NCI-H2107 (cell line): ENCODE measurements around the gene SLC16A10.
"Not testable (repeated sequence)": the region's sequence is repeated elsewhere in the genome, so short reads cannot be mapped to it uniquely, and the experiment has no call there.

ENCODE experiments used
- DNase-seq: peaks from one replicate; lab custom pipeline; 2025; lab: John Stamatoyannopoulos, UW

The SLC16A10 gene

DNA sequence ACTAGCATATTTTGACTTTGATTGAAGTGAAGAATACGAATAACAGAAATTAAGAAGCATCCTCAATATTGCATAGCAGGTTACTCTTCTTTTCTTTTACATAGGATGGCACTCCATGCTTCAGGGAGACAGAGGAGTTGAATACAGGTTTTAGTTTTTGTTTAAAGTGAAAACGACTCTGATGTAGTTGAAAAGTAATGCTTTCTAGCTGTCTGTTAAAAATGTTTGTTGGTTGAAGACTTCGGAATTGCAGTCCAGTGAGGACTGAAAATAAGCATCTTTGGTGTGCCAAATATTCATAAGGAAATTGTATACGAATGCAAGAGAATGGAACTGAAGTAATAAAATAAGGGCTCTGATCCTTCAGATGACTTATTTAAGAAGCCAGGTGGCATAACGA is 618 bp upstream of the SLC16A10 start:
- no peak for DNase-seq

DNA sequence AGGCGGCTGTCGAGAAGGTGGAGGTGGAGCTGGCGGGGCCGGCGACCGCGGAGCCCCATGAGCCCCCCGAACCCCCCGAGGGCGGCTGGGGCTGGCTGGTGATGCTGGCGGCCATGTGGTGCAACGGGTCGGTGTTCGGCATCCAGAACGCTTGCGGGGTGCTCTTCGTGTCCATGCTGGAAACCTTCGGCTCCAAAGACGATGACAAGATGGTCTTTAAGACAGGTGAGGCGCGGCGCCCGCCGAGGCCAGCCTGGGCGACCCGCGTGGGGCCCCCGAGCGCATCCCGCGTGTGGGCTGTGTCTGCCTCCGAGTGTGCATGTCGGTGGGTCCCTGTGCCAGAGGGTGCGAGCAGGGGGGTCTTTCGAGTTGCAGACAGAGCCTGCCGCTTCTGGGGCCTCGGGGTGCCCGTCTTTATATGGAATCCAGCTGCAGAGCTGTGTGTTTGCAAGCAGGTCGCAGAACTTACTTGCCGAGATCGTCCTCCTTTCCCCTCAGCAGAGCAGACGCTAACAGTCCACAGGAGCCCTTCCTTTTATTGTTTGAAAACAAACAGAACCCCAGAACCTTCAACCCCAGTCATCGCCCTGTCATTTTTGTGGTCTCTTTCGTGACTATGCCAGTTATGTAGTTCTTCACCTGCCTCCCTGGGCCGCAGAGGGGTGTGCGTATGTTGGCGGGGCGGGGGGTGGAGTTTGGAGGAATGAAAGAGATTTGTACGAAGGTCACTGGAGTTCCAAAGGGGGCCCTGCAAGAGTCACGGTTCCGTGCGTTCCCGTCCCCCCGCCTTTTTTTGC is 766 bp downstream of the SLC16A10 start:
- no peak for DNase-seq

DNA sequence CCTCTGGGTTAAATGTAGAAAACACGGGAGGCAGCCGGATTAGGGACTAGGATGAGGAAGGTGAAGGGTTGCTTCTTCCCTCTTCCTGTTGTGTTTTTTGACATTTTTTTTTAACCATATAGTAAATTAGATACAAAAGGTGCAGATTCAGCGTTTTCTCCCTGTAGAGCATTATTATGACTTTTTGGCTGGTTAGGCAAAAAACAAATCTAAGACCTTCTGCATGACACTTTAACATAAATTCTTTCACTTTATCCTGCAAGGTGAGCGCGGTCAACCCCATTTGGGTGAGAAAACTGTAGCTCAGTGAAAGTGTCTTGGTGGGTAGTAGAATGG is 1.3 kb downstream of the SLC16A10 start:
- no peak for DNase-seq

DNA sequence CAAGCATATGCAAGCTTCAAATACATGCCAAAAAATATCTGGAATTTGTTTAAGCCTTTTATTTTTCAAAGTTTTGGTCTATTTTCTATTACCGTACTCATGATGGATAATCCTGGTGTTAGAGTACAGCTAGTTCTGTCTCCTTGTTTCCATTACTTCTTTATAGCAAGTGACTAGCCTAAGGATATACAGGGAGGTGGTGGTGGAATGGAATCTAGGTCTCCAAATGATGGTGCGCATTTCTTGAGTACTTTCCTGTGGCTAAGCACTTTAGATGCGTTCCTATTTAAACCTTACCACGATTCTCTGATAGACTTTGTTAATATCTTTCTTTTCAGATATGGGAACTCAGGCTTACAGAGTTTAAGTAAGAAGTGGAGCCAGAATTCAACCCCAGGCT is 3.5 kb downstream of the SLC16A10 start:
- no peak for DNase-seq

DNA sequence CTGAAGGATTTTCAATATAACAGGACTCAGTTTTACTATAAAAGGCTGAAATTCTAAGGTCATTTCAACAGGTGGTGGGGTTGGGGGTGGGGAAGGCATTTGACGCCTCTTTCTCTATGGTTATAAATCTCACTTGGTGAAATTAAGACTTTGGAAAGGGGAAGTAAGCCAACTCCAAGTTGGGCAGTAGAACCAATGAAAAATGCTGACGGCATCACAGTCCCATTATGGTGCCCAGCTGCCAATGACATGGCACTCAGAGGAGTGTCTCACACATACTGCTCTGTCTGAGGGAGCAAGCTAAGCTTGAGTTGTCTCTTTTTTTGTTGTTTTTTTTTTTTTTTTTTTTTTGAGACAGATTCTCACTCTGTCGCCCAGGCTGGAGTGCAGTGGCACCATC is 4.7 kb downstream of the SLC16A10 start:
- DNase-seq = no peak

DNA sequence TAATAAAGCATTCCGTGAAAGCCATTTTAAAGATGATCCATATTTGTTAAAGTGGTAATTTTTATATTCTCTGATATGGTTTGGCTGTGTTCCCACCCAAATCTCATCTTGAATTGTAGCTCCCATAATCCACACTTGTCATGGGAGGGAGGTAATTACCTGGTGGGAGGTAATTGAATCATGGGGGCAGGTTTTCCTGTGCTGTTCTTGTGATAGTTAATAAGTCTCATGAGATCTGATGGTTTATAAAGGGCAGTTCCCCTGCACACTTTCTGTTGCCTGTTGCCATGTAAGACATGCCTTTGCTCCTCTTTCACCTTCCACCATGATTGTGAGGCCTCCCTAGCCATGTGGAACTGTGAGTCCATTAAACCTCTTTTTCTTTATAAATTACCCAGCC is 8.2 kb downstream of the SLC16A10 start:
- not testable (repeated sequence) for DNase-seq

DNA sequence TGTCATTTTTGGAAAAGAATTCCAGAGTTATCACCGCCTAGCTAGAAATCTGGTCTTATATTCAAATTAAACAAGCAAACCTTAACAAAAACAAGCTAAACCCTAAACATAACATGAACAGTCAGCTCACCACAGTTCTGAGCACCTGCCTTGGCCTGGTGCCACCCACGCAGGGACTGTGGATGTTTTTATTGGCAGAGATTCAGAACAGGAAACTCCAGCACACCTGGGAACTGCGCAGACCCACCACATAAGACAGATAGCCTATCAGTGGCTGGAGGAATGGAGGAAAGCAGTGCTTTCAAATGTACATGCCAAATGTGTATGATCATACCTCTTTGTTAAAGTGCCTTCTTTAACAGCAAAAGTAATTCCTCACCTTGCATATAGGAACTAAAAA is 8.9 kb downstream of the SLC16A10 start:
- DNase-seq = peak; percentile 56

DNA sequence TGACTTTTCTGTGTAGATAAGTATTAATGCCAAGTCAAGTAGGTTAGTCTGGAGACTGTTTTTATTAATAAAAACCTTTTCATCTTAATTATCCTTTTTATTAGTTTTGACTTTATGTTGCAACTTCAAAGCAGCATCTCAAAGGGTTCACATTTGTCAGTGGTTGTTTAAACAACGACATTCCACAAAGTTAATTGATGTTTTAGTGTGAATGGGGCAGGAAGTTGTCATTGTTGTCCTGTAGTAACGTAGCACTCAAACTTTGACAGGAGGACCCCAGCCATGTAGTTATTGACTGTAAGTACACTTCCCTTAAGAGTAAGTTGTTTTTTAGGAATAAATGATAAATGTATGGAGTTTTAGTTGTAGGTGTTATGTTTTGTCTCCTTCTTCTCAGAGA is 11.3 kb downstream of the SLC16A10 start:
- no peak for DNase-seq

DNA sequence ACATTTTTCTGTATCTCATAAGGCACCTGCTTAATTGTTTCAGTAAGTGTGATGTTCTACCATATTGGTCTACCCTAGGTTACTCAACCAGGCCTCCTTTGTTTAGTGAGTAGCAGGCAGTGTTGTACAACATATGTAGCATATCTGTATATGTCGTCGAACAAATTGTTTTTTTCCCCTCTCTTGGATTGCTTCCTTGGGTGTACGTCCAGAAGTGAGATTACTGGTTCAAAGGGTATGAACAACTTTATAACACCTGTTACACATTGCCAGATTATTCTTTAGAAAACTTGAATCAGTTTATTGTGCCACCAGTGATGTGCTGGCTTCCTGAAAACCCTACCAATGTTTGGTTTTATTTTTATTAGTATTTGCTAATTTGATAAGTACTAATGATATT is 14.7 kb downstream of the SLC16A10 start:
- DNase-seq = no peak

DNA sequence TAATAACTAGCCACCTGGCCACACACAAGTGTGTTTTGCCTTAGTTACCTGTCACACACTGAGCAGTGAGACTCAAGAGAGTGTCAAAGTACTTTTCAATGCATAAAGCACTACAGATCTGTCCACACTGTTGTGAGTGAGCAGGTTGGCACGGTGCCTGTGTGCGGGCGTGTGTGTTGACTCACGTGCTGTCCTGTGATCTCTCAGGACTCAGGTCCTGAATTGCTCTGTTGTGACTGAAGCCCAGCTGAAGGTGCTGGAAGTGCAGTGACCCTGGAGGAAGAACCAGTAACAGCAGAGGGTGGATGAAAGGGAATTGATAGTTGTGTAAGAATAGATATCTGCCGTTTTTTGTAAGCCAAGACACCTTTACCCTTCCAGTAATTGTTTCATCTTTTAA is 18.3 kb downstream of the SLC16A10 start:
- DNase-seq = peak; percentile 15

DNA sequence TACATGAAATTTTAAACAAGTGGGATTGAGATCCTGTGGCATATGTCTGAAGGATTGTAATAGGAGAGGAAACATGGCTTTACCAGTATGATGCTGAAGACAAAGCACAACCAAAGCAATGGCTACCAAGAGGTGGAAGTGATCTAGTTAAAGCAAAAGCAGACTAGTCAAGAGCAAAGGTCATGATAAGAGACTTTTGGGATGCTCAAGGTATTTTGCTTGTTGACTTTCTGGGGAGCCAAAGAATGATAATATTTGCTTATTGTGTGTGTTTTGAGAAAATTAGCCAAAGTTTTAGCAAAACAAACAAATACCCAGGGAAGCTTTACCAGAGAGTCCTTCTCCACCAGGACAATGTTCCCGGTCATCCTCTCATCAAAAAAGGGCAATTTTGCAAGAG is 20.3 kb downstream of the SLC16A10 start:
- no peak for DNase-seq

DNA sequence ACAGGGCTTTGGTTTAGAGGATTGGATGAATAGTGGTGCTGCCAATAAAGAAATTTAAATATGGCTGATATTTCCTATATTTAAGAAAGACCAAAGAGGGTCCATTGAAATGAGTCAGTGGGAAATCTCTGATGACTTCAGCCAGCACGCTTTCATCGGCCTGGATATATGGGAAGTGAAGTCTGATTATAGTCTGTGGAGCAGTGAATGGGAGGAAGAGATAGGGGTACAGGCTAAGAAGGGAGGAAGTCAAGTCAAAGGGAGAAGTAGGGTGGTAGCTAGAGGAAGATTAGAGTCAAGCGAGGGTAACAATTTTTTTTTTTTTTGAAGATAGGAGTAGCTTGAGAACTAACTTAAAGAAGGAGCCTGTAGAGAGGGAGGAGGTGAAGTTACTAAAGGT is 22.7 kb downstream of the SLC16A10 start:
- DNase-seq = no peak

DNA sequence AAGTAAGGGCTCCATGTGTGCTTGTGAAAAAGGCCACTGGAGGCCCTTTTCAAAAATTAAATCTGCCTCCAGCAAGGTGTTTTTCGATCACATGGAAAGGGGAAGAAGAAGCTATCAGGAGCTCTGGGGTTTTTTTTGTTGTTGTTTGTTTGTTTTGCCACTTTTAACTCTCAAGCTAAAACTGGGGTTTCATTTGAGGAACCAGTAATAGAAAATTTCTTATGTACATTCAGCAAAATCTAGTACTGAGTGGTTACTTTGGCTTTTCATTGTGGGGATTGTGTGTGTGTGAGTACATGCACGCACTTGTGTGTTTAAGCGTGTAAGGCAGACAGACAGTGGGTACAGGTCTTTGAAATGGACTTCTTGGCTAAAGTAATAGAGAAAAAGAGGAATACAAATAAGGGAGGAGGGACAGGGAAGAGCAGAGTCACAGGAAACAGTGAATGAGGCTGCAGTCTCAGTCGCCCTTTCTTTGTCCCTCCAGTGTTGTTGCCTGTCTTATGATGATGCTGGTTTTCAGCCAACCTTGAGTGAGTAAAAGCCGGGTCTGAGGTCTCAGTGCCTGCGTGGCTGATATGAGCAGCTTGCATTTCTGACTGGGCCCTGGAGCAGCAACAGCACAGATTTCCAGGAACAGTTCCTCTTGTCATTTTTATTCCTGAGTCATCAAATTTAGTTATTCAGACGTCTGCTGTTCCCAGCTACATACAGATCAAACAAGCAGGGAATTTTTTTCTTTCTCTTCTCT is 26.2 kb downstream of the SLC16A10 start:
- DNase-seq = no peak

DNA sequence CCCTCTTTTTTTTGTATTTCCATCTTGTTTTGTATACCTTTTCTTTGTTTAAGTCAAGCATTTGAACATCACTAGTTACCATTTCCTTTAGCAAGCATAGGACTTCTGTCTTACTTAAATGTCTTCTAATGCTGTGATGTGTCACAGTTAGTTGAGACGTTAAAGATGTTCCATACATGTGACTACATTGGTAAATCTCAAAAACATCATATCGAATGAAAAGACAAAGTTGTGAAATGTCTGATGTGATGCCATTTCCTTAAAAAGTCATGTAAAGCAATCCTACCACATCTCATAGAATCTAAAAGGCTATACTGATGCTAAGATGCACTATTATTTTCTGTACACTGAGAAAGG is 26.8 kb downstream of the SLC16A10 start:
- DNase-seq = no peak

DNA sequence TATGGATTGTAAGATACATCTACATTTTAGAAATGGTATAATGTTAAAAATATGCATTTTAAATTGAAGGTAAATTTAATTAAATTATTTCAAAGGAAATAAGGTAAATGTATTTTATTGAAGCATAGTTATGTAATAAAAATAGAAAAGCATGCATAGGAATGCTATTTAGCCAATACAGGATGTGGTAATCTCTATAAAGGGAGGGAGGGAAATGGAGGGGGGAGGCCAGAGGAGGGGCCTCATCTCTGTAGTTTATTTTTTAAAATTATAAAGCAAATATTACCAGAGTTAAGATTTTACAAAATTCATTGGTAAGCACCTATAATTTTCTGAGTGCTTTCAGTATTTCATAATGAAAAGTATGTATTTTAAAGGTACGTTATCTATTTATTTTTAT is 27.2 kb downstream of the SLC16A10 start:
- no peak for DNase-seq

DNA sequence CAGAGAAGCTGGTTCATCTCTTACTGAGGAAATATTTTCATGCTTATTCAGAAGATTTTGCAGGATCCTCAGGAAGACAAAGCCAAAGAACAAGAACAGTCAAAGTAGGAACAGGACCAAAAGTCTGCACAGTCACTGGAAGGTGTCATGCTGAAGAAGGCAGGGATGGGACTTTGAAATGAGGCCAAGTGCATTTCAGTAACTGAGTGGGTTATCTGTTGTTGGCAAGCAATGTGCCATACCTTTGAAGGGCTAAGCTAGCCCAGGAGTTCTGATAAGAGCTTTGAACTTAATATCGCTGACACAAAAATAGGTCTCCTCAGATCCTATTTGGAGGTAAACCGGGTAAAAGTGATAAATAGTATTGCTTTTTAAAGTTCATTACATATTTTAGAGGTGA is 31.5 kb downstream of the SLC16A10 start:
- DNase-seq = no peak

DNA sequence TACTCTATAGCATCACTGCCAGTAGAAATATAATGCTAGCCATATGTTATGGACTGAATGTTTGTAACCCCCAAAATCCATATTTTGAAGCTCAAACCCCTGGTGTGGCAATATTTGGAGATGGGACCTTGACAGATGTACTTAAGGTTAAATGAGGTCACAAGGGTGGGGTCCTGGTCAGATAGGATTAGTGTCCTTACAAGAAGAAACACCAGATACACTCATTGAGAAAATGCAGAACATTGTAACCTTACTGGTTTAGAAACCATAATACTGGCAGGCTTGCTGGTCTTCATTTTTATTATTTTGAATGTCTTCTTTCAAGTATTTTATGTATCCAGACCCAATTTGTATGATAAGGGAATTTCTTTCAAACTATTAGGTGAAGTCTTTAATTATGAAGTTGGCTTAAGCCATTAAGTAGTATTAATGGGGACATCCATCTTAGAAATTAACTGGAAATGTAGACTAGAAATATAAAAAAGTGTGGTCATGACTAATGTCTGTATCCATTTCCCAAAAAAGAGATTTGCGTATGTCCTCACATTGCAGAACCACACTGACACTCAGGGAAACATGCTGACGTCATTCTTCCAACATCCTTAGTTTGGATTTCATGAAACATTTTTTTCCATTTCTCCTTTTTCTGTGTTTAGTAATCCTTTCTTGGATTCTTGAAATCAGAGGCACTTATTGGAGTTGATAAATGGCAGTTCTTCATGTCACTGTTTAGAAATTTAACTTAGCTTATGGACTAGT is 32.4 kb downstream of the SLC16A10 start:
- DNase-seq = no peak

DNA sequence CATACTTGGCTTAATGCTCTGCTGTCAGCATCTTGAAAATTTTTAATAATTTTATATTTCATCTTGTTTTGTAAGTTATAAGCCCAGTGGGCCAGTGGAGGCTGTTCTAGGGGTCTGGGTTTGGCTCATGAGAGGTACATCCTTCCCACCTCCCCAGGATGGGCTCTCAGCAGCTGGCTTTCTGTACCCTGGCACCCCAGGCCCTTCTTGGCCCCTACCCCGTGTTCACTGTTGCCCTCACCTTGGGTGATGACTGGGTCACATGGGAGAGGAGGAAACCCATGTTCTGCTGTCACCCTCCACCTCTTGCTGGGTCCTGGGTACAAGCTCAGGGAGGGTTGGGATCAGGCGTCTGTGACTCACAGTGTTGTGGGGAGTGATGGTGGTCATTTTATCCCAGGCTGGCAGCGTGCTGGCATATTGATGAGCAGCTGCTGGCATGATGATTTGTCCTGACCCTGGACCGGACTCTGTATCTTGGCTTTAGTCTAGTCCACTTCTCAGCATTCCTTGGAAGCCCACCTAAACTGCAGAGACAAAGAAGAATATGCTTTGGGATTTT is 34.6 kb downstream of the SLC16A10 start:
- no peak for DNase-seq

DNA sequence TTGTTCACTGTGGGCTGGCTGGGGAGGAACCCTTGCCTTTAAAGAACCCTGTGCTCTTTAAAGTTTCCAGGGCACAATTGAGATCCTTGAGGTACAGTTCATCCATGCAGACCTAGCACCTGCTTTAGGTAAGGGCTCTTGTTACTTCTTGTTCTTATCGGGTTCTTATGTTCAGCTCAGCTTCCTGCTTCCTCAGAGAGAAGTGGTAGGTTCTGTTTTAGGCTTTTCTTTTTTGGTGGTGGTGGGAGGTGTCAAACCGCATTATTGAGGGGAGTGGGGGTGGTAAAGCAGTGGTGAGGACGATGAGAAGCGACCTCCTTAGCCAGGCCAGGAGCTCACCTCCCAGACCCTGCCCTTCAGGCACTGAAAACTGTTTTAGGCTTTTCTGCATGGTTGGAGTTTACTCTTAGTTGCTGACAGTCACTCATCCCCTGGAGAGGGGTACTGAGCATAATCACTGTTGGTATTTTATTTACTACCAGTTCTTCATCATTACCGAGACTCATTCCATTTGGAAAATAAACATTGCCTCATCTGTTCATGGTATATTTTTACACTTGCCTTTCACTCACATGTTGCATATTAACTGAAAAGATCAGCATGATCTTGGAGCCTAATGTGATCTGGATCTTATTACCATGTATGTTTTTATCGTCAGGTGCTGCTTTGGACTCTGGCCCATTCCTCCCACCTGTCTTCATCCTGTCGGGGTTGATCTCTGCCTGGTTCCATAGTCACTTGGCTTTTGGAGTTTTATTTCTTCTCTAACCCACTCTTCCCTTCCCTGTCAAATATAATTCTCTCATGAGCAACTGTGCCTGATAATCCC is 35.4 kb downstream of the SLC16A10 start:
- no peak for DNase-seq

DNA sequence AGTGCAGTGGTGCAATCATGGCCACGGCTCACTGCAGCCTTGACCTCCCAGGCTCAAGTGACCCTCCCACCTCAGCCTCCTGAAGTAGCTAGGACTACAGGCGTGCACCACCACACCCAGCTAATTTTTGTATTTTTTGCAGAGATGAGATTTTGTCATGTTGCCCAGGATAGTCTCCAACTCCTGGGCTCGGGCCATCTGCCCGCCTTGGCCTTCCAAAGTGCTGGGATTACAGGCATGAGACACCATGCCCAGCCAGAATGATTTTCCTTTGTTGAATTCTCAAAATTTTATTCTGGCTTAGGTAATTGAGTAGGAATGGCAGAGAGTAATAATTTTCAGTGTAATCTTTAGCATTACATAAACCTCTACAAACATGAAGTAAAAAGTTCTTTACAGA is 37.1 kb downstream of the SLC16A10 start:
- no peak for DNase-seq

DNA sequence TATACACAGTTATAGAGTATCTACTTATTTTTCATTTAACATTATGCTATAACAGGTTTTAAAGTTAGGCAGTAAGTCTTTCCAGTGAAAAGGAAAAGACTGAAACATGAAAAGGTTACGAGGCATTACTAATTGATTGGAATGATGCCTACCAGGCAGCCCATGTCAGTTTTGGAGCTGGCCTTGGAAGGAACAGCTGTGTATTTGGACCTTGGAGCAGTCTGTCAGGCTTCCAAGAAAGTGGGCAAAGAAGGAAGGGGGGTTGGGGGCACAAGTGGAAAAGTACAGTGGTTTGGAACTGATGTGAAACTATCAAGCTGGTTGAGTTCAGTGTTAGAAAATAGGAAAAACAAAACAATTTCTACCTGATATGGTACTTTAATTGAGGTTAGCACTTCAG is 41.7 kb downstream of the SLC16A10 start:
- no peak for DNase-seq

DNA sequence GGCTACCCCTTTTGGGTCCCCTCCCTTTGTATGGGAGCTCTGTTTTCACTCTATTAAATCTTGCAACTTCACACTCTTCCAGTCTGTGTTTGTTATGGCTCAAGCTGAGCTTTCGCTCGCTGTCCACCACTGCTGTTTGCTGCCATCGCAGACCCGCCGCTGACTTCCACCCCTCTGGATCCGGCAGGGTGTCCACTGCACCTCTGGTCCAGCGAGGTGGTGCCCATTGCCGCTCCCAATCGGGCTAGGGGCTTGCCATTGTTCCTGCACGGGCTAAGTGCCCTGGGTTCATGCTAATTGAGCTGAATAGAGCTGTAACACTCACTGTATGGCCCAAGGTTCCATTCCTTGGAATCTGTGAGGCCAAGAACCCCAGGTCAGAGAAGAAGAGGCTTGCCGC is 43.7 kb downstream of the SLC16A10 start:
- not testable (repeated sequence) for DNase-seq
